Fibroblast of pulmonary artery (primary cell): ENCODE results near the gene CCDC88C.
"Not testable (repeated sequence)": the region's sequence is repeated elsewhere in the genome, so short reads cannot be mapped to it uniquely, and the experiment has no call there.

Experiments
- DNase-seq: peaks from one replicate; pipeline ENCODE4 v3.0.0-alpha.2; 2010; ENCODE audit warnings: low read depth
- H3K4me3 ChIP-seq: replicated peaks from 2 replicates; pipeline ENCODE4 v1.5.1; 2011; ENCODE audit warnings: low read depth, mild to moderate bottlenecking, control low read depth, low read length, moderate library complexity
- CTCF ChIP-seq: IDR thresholded peaks from 2 replicates; pipeline ENCODE4 v1.5.1; 2011; ENCODE audit warnings: mild to moderate bottlenecking, control low read depth, low read length, inconsistent platforms; ENCODE audit errors: missing control alignments

CCDC88C gene

GRCh38 chr14:91227183-91227628 lies 190.4 kb downstream of the CCDC88C start:
- H3K4me3 ChIP-seq, result no peak overlapping the region
- DNase-seq, result no peak
- TF ChIP-seq CTCF, result no peak

GRCh38 chr14:91226360-91226759 lies 191.3 kb downstream of the CCDC88C start:
- not testable (repeated sequence) for H3K4me3 ChIP-seq, DNase-seq

GRCh38 chr14:91225025-91225424 lies 192.6 kb downstream of the CCDC88C start:
- no peak overlapping the region for H3K4me3 ChIP-seq
- DNase-seq, result no peak
- no peak for TF ChIP-seq CTCF

GRCh38 chr14:91223028-91223783 lies 194.4 kb downstream of the CCDC88C start:
- TF ChIP-seq CTCF, result no peak
- no peak for DNase-seq
- H3K4me3 ChIP-seq, result no peak overlapping the region
